Cerebellar nuclear complex (tissue), 1 donor: Measurements from ENCODE around the gene ENDOG.

ENCODE experiments used
- DNase-seq, 2 experiments: peaks; one replicate each; lab custom pipeline; 2025; lab: John Stamatoyannopoulos, UW

ENDOG gene

GRCh38 chr9:128800061-128800460 is 18.2 kb upstream of the ENDOG start:
- no peak for DNase-seq

DNA sequence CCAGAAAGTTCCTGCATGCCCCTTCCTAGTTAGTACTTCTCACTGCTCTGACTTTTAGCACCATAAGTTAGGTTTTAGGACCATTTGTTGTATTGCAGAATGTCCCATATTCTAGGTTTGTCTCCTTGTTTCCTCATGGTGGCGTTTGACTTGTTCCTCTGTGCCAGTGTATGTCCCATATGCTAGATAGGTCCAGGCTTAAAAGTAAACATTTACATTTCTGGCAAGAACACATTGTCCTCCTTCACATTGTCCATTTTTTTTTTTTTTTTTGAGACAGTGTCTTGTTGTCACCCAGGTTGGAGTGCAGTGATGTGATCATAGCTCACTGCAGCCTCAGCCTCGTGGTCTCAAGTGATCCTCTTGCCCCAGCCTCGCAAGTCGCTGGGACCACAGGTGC is 15.8 kb upstream of the ENDOG start:
- no peak for DNase-seq

GRCh38 chr9:128805661-128806060 is 12.6 kb upstream of the ENDOG start:
- DNase-seq, result no peak

- DNase-seq, result no peak
Measured at GRCh38 chr9:128807827-128808226, 10.5 kb upstream of the ENDOG start.

DNA sequence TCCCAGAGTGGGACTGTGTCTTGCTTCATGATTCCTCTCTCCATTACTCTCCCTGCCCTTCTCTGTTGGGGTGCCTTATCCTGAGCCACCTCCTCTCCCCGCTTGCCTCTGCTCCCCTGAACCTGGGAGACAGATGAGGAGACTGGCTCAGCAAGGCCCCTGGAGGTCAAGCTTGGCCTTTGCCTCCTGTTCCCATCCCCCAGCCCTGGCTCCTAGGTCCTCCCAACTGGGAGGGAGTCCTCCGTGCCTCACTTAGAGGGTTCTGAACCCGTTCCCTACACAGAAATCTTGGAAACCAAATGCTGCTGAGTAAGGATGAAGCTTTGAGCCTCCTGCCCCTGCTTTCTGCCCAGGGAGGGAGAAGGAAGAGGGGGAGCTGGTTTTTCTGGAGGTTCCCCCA is 9.8 kb upstream of the ENDOG start:
- DNase-seq, result no peak

- DNase-seq, result no peak
Measured at GRCh38 chr9:128809036-128809599, 9.2 kb upstream of the ENDOG start.

- no peak for DNase-seq
Measured at GRCh38 chr9:128809831-128810230, 8.5 kb upstream of the ENDOG start.

DNA sequence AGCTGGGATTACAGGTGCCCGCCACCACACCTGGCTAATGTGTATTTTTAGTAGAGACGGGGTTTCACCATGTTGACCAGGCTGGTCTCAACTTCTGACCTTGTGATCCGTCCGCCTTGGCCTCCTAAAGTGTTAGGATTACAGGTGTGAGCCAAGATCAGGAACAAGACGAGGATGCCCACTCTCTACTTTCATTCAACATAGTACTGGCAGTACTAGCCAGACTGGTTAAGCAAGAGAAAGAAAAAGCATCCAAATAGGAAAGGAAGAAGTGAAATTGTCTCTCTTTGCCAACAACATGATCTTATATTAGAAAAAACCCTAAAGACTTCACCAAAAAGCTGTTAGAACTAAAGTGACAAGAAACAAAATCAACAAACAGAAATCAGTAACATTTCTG is 7.4 kb upstream of the ENDOG start:
- no peak for DNase-seq

GRCh38 chr9:128818839-128819715 is 777 bp downstream of the ENDOG start:
- DNase-seq, result no peak

DNA sequence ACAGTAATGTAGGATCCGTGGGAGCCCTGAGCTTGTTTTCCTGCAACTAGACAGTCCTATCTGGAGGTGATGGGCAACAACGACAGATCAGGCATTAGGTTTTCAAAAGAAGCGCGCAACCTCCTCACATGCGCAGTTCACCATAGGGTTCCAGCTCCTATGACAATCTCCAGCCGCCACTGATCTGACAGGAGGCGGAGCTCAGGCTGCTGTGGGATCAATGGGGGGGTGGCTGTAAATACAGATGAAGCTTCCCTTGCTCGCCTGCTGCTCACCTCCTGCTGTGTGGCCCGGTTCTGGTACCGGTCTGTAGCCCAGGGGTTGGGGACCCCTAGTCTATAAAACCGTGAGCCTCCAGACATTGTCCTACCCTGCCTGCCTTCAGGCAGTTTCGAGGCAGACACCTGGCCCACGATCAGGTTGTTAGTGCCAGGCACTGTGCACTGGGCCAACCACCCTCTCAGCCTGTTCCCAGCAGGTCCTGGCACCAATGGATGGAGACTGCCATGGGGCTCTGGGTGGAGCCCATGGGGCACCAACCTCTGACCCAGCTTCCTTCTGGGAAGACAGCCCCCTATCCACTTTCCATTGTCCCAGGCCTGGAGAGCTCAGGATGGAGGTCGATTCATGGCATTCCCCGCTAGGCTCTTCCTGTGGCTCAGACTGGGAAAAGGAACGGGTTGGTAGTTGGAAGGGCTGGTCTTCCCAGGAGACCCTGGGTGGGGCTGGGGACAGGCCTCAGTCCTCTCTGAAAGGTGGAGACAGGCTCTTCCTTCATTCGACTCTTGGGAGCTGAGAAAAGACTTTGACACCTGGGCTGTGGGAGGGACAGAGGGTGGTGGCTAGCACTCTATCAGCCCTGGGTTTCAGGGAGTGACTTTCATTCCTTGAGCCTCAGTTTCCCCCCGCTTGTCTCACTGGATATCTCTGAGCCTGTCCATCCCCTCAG is 1.7 kb downstream of the ENDOG start:
- DNase-seq, result peak in 1 of 2 experiments; percentile 20

- no peak for DNase-seq
Measured at GRCh38 chr9:128820665-128821583, 2.6 kb downstream of the ENDOG start.

DNA sequence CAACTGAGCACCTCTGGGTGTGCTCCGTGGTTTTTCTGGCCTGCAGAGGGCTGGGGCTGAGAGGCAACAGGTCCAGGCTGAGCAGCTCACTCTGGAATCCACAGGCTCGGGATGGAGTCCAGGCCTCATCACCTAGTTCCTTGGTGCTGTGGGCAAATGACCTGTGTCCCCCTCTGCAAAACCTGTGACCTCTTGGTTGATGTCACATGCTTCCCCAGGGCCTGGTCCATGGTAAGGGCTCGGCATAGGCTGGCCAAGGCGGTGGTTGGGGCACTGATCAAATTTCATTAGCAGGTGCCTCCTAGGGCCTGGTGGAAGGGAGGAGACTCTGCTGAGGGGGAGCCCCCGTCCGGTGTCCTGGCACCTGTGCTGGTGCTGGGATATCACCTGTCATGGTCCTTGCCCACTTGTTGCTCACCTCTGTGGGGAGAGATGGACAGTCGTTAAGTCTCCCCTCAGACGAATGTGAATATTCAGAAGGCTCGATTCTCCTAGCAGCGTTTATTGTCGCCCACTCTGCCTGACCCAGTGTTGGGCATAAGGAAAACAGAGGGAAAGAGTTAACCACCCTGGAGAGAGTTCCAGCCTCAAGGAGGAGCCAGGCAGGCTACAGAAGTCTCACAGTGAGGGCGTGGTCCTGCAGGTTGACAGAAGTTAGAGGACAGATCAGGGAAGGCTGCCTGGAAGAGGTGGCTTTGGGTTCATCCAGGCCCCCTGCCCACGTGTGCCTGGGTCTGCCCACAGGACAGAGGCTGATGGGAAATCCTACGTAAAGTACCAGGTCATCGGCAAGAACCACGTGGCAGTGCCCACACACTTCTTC is 3.5 kb downstream of the ENDOG start:
- no peak for DNase-seq

DNA sequence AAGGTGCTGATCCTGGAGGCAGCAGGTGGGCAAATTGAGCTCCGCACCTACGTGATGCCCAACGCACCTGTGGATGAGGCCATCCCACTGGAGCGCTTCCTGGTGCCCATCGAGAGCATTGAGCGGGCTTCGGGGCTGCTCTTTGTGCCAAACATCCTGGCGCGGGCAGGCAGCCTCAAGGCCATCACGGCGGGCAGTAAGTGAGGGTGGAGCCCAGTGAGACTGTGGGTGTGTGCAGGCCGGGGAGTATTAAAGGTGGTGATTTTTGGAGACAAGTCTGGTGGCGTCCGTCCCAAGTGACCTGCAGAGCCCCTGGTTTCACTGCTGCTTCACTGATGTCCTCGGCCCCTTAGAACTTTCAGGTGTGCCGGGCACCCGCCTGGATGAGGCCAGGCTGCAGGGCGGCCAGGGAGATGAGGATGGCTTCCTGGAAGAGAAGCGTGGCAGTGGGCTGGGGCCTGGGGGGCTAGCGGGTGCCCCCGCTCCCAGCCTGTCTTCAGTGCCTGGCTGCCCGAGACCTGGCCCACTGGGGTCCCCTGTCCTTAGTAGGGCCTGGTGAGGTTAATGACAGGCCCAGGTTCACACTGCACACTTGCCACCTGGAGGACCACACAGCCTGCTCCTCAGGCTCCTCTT is 4.2 kb downstream of the ENDOG start:
- DNase-seq, result no peak

DNA sequence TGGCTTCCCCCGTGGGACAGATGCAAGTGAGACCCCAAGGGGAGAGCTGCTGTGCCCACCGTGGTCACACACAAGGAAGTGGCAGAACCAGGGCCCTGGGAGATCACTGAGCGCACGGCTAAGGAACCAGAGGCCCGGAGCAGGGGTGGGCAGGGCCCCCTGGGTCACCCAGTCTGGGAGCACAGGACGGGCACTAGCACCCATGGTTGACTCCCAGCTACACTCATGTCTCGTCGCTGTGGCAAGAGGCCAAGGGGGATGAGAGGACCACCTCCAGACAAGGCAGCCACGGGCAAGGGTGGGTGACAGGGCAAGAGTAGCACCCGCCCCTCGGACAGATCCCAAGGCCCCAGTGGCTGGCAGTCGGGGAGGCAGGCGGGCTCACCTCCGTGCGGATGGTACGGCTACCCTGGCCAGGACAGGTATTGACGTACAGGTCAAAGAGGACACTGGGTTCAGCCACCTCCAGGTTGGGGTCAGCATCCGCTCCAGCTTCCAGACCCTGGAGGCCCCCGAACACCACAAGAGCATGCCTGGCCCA is 5.1 kb downstream of the ENDOG start:
- DNase-seq, result no peak

GRCh38 chr9:128823903-128824406 is 5.7 kb downstream of the ENDOG start:
- DNase-seq, result no peak

- DNase-seq, result no peak
Measured at GRCh38 chr9:128824911-128825310, 6.6 kb downstream of the ENDOG start.

- no peak for DNase-seq
Measured at GRCh38 chr9:128825923-128826700, 7.8 kb downstream of the ENDOG start.

GRCh38 chr9:128828267-128828666 is 10.0 kb downstream of the ENDOG start:
- no peak for DNase-seq
